ENCODE results near the gene PDCD2L.
A peak's percentile ranks its signal among the peaks of the same experiment; 100 is the strongest.

Gene PDCD2L

GRCh38 chr19:34431681-34432402 lies 27.6 kb downstream of the PDCD2L start:
- Histone ChIP-seq H3K4me3 (ENCODE audit: low read depth in 1 of 2, low read length in 2 of 2) (no peak overlapping the region; a peak in 1 of 4 replicates), H3K36me3 (ENCODE audit: insufficient read depth, low read length) (peaks cover 64% of the 10 kb centered on the region), H3K79me2 (ENCODE audit: insufficient read depth, low read length) (peaks cover 93% of the 10 kb centered on the region), H3K9me3 (ENCODE audit: insufficient read depth, low read length, severe bottlenecking) (no peaks in the 10 kb centered on the region), H2AFZ (ENCODE audit: low read depth, low read length) (no peak overlapping the region), H3K4me1 (ENCODE audit: insufficient read depth, low read length) (peaks cover 39% of the 10 kb centered on the region), H3K4me2 (ENCODE audit: insufficient read depth, low read length) (peak overlapping the region; percentile 84; the same call in 1 of the 2 replicates), H3K27ac (ENCODE audit: low read length) (no peak overlapping the region), H4K20me1 (ENCODE audit: insufficient read depth, low read length) (peaks cover 65% of the 10 kb centered on the region), H3K27me3 (ENCODE audit: insufficient read depth, low read length, poor library complexity) (no peaks in the 10 kb centered on the region), H3K9ac (ENCODE audit: low read depth, low read length) (no peak overlapping the region)
- TF ChIP-seq CTCF (IDR thresholded peaks at IDR 0.05; ENCODE audit: borderline replicate concordance, extremely low read depth, low read length, poor library complexity, severe bottlenecking) (no peak), EZH2 (IDR thresholded peaks at IDR 0.05; ENCODE audit: borderline replicate concordance, low read depth, low read length, severe bottlenecking) (no peak)
- DNase-seq (no peak), ATAC-seq (ENCODE audit: insufficient read depth, low read depth) (no peak)

- no peak for ATAC-seq (ENCODE audit: insufficient read depth, low read depth)
- H4K20me1 ChIP-seq (ENCODE audit: insufficient read depth, low read length), result peaks cover 73% of the 10 kb centered on the region
- H3K4me1 ChIP-seq (ENCODE audit: insufficient read depth, low read length), result peaks cover 34% of the 10 kb centered on the region
- no peak for TF ChIP-seq CTCF (IDR thresholded peaks at IDR 0.05; ENCODE audit: borderline replicate concordance, extremely low read depth, low read length, poor library complexity, severe bottlenecking)
- no peak for TF ChIP-seq EZH2 (IDR thresholded peaks at IDR 0.05; ENCODE audit: borderline replicate concordance, low read depth, low read length, severe bottlenecking)
- peaks cover 74% of the 10 kb centered on the region for H3K36me3 ChIP-seq (ENCODE audit: insufficient read depth, low read length)
- no peak for DNase-seq
- H3K9me3 ChIP-seq (ENCODE audit: insufficient read depth, low read length, severe bottlenecking), result no peaks in the 10 kb centered on the region
- peak overlapping the region; percentile 4; the same call in 1 of the 2 replicates for H3K4me2 ChIP-seq (ENCODE audit: insufficient read depth, low read length)
- no peak overlapping the region for H2AFZ ChIP-seq (ENCODE audit: low read depth, low read length)
- no peak overlapping the region for H3K9ac ChIP-seq (ENCODE audit: low read depth, low read length)
- no peak overlapping the region for H3K4me3 ChIP-seq (ENCODE audit: low read depth in 1 of 2, low read length in 2 of 2)
- H3K27ac ChIP-seq (ENCODE audit: low read length), result no peak overlapping the region
- no peaks in the 10 kb centered on the region for H3K27me3 ChIP-seq (ENCODE audit: insufficient read depth, low read length, poor library complexity)
- H3K79me2 ChIP-seq (ENCODE audit: insufficient read depth, low read length), result peaks cover 99% of the 10 kb centered on the region
These were observed 28.6 kb downstream of the PDCD2L start for GRCh38 chr19:34432797-34433196.

- DNase-seq (no peak), ATAC-seq (ENCODE audit: insufficient read depth, low read depth) (no peak)
- no peak overlapping the region for H3K27ac ChIP-seq (ENCODE audit: low read length)
- no peaks in the 10 kb centered on the region for H3K27me3 ChIP-seq (ENCODE audit: insufficient read depth, low read length, poor library complexity)
- no peak overlapping the region for H3K4me2 ChIP-seq (ENCODE audit: insufficient read depth, low read length)
- peaks cover 69% of the 10 kb centered on the region for H4K20me1 ChIP-seq (ENCODE audit: insufficient read depth, low read length)
- no peak for TF ChIP-seq CTCF (IDR thresholded peaks at IDR 0.05; ENCODE audit: borderline replicate concordance, extremely low read depth, low read length, poor library complexity, severe bottlenecking)
- TF ChIP-seq EZH2 (IDR thresholded peaks at IDR 0.05; ENCODE audit: borderline replicate concordance, low read depth, low read length, severe bottlenecking), result no peak
- H3K4me3 ChIP-seq (ENCODE audit: low read depth in 1 of 2, low read length in 2 of 2), result no peak overlapping the region
- H3K36me3 ChIP-seq (ENCODE audit: insufficient read depth, low read length), result peaks cover 96% of the 10 kb centered on the region
- H3K4me1 ChIP-seq (ENCODE audit: insufficient read depth, low read length), result peaks cover 8% of the 10 kb centered on the region; the same call in 1 of the 2 replicates
- H3K9me3 ChIP-seq (ENCODE audit: insufficient read depth, low read length, severe bottlenecking), result no peaks in the 10 kb centered on the region
- no peak overlapping the region for H2AFZ ChIP-seq (ENCODE audit: low read depth, low read length)
- peaks cover 93% of the 10 kb centered on the region for H3K79me2 ChIP-seq (ENCODE audit: insufficient read depth, low read length)
- H3K9ac ChIP-seq (ENCODE audit: low read depth, low read length), result no peak overlapping the region
These were observed 32.5 kb downstream of the PDCD2L start for GRCh38 chr19:34436716-34437115.
